ENCODE measurements around the gene NOP9. TPM values are rescaled to one million over a fixed set of nuclear protein-coding genes. Genes with fewer than 3 reads are reported as not detected.

The NOP9 gene
- total RNA-seq, 1 donor from 2014 or later: 23.7 TPM

DNA sequence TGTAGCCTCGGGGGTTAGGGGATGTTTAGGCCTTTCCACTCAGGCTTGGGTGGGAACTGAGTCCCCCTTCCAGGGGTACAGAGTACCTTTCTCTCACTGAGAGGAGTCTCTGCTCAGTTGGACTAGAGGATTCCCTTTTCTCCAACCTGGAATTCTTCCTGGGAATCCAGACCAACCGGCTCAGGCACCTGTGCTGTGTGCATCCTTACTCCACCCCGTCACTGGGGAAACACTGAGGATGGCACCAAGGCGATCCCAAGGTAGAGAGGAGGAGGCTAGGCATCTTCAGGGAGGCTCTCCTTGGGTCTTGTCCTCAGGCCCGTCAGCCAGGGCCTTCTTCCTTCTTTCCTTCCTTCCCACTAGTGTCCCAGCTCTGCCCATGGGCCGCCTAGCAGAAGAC, 35.8 kb upstream of the NOP9 start:
- DNase-seq: no peak

DNA sequence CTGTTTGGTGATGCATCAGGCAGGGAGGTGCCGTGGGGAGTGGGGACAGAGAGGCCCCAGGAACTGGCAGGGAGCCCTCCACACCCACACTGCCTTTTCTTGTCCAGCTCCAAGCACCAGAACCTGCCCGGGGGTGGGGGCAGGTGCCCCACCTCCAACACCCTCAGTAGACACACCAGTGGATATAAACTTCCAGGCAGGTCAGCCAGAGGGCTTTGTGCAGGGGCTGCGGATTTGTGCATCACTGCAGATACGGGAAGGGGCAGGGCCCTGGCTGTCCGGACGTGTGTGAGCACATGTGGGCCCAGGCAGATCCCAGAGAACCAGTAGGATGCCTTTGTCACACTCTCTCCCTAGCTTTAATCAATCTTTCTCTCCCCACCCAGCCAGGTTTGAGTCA, 35.4 kb upstream of the NOP9 start:
- DNase-seq: no peak

DNA sequence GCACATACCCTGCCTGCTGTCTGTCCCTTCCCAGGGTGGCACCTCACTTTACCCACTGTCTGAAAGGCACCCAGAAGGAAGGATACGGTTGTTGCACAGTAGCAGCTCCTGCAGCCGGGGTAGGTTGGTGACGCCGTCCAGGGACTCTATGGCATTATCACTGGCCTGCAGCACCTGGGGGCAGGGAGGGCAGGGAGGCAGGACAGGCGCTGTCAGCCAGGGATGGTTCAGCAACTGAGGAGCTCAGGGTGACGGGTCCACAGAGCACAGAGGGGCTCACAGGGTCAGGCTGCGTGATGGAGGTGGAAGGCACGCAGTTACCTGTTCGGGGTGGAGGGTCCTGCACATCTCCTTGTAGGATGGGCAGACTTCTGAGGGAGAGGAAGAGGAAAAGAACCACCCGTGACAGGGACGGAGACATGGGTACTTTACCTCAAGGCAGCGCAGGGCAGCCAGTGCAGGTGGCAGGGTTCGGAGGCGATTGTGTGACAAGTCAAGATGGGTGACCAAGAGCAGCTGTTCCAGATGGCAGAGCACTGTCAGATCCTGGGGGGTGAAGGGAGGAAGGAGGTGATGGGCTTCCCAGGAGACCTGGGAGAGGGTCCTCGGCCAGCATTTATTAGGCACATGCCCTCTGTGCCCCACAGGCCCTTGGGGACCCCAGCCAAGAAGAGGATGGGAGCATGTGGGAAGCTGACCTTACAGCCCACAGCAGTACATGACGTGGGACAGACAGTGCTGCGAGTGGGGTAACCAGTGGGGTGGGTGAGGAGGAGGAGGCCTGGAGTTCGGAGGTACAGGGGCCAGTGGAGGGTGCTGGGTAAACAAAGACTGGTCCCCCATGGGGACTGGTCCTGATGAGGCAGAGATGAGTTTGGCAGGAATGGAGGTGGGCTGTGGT, 33.1 kb upstream of the NOP9 start:
- no peak for DNase-seq

- no peak for DNase-seq
Measured at GRCh38 chr14:24267516-24267915, 32.1 kb upstream of the NOP9 start.

DNA sequence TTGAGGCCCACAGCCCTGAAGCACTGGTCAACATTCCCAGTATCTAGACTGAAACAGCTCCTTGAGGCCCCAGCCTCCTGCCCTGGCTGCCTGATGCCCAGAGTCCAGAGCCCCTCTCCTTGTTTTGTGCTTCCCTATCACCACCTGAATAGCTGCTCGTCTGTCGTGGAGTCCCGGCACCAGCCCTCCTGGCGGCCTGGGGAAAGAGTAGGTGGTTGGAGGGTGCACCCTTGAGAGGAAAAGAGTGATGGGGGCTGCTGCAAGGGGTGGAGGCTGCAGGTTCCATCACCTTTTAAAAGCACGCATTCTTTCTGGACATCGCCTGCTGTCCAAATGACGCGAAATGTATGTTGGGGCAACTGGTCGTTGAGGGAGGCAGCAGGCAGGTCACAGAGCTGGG, 31.4 kb upstream of the NOP9 start:
- no peak for DNase-seq

DNA sequence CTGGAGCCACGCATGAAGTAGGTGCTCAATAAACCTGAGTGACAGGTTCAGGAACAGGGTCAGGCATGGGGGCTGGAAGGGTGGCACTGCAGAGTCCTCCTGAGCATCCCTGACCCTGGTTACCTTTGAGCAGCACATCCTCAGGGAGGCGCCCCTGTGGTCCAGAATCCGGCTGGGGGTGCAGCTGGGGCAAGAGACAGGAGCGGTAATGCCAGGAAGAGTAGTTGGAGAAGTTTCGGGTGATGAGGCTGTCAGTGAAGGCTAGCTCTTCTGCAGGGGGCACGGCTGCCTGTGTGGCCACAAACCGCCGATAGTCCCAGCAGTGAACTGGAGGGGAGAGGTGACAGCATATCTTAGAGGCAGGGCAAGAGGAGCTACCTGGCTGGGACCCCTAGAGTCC, 30.3 kb upstream of the NOP9 start:
- DNase-seq: no peak

DNA sequence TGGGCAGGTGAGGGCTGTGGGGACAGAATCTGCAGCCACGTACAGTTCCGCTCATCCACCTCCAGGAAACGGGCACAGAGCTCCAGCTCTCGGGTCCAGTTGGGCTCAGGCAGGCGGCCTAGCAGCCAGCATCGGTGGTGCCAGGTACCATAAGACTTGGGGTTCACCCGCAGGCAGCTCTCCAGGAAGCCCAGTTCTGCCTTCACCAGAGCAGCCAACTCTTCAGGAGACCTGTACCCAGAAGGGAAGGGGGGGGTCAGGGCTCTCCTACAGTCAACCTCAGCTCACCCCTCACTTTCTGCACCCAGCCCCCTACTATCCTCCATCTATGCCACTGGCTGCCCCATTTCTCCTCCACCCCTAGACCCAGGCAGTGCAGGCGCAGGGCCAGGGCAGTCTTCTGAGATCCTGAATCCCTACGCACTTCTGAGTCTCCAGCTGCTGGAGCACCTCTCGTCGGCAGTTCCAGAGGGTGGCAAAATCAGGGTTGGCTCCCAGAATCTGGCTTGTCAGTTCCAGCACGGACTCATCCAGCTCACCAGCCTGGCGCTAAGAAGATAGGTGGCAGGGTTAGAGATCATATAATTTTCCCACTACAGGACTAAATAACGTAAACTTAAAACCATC, 29.6 kb upstream of the NOP9 start:
- no peak for DNase-seq

DNA sequence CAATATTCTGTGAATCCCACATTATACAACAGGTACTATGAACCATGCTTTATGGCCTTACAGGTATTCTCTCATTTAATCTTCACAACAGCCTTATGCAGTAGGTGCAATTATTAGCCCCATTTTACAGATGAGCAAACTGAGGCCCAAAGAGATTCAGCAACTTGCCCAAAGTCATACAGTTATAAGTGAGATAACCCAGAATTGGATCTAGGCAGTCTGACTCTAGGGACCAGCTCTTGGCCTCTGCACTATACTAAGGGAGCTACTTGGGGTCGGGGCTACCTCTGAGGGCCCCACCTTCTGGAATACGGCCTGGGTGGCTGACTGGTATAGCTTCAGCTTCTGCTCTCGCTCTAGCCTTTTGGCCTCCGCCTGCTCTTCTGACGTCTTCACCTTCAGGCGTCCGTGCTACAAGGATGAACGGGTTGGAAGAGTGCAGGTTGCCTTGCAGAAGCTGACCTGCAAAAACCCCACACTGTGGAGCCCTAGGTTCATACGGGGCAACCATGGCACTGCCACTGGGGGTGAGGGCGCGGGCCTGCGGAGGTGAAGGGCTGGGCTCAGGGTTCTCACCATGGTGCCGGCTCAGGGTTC, 29.0 kb upstream of the NOP9 start:
- no peak for DNase-seq

- peak; percentile 76 for DNase-seq
Measured at GRCh38 chr14:24271134-24271833, 28.4 kb upstream of the NOP9 start, which contains the start of gene RABGGTA. Gene RABGGTA, minus strand, starts transcription at chr14:24271597. Its CDS starts 482 bp downstream, at chr14:24271115.

- no peak for DNase-seq
Measured at GRCh38 chr14:24271834-24272263, 27.8 kb upstream of the NOP9 start.

DNA sequence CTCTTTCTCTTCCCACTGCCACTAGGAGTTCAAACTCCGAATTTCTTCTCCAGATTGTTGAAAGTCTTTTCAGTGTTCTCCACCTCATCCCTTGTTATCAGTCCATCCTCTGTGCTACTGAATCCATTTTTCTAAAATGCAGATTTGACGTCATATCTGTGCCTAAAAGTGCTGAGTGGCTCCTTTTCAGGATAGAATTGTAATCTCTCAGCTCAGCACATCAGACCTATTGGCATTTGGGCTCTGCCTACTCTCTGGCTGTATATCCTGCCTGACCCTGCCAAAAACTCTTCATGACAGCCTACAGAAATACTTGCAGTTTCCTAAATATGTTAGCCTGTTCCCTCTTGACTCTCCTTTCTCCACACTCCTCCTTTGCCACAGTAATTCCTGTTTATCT, 27.2 kb upstream of the NOP9 start:
- DNase-seq: no peak

DNA sequence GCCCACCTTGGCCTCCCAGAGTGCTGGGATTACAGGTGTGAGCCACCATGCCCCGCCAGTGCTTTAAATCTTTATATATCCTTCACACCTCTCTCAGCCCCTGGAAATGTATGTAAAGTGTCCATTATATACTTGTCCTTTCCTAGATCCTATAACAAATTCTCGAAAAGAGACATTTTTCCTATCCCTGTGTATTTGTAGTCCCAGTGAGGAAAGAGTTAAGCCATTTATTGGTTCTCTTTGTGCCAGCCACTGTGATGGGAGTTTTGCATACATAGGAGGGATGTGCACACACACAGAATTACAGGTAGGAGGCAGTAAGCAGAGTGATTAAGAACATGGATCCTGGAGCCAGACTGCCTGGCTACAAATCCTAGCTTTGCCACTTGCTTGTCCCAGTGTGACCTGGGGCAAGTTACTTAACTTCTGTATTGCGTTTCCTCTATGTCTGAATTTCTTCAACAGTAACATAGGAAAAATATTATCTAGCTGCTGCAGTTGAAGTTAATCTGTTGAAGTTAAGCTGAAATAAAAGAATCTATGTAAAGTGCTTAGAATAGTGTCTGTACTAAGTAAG, 26.1 kb upstream of the NOP9 start:
- DNase-seq: no peak

DNA sequence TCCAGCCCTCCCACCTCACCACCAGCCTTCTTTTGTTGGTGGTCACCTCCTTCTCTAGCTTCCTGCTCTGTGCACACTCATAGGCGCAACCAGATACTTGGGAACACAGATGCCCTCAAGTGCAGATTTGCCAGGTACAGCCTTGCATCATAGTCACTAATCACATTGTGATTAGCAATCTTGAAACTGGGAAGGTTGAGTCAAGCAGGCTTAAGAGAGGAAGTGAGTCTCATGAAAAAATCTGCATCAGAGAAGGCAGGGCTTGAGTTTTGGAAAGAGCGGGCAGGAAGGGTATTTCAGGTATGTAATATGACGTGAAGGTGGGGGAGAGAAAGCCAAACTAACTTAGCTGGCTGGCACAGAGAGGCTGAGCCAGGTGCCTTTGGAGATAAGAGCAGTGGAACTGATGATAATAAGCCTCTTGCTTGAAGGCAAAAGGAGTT, 25.5 kb upstream of the NOP9 start:
- no peak for DNase-seq

GRCh38 chr14:24277071-24277470, 22.6 kb upstream of the NOP9 start:
- no peak for DNase-seq

DNA sequence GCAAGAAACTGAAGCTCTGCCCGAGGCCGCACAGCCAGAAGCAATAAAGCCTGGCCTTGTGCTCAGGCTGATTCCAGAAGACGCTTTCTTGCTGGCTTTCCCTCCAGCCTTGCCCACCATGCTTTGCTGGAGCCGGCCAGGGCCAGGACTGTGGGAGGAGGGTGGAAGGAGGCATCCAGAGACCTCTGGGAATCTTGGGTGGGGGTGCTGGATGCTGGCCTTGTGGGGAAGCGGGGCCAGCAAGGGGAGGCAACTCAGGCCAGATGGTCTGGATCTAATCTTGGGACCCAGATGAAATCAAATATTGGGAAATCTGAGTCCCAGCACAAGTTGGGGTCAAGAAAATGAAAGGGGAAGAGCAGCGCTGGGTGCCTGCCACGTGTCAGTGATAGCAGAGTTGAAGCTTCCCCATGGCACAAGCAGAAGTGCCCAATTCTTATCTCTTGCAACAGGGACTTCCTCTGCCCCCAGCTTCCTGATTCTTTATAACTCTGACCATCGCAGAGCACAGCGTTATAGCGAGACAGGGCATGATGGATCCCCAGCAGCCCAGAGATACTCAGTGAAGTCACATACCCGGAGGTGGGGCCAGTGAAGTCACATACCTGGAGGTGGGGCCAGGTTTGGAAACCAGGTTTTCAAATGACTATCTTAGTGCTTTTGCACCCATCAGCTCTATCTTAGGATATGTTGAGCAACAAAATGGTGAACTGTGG, 21.9 kb upstream of the NOP9 start:
- DNase-seq: no peak

DNA sequence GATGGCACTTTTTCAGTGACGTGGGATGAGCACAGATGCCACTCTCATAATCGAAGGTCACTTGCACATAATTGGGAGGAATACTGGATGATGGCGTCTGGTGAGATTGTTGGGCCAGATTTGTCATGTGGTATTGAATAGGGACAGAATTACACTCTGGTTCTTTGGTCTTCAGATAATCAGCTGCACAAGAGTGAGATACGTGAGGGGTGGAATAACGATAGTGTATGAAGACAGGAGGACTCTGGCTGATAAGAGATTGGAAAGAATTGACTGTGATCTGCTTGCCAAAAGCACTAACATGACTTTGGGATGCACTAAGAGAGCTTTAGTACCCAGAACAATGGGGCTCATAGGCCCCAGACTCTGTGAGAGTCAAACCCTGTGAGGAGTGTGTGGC, 21.2 kb upstream of the NOP9 start:
- DNase-seq: no peak

- peak; percentile 10 for DNase-seq
Measured at GRCh38 chr14:24279301-24280186, 20.1 kb upstream of the NOP9 start.

- DNase-seq: no peak
Measured at GRCh38 chr14:24280797-24281460, 18.7 kb upstream of the NOP9 start.

DNA sequence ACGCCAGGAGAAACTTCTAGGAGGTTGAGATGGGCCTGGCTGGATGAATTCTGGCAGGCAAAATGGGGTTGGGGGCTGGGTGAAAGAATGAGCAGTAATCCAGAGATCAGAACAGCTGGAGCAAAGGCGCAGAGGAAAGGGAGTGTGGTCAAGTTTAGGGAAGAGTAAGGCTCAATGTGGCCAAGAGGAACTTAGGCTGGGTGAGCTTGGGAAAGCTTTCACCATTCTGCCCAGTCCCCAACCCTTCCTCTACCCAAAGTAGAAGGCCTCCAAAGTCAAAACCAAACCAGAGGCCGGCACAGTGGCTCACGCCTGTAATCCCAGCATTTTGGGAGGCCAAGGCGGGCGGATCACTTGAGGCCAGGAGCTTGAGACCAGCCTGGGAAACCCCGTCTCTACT, 18.0 kb upstream of the NOP9 start:
- DNase-seq: no peak

GRCh38 chr14:24282736-24283135, 16.9 kb upstream of the NOP9 start:
- no peak for DNase-seq
